ENCODE data around the gene MGAT4B.

MGAT4B gene

GRCh38 chr5:179812135-179812825 is 5.6 kb upstream of the MGAT4B start:
- DNase-seq (ENCODE audit: low read depth): no peak

- DNase-seq (ENCODE audit: low read depth): no peak
Observed at GRCh38 chr5:179805529-179806249, 977 bp downstream of the MGAT4B start.

GRCh38 chr5:179805070-179805528 is 1.6 kb downstream of the MGAT4B start:
- DNase-seq (ENCODE audit: low read depth): no peak

- DNase-seq (ENCODE audit: low read depth): no peak
Observed at GRCh38 chr5:179804555-179804947, 2.1 kb downstream of the MGAT4B start.

DNA sequence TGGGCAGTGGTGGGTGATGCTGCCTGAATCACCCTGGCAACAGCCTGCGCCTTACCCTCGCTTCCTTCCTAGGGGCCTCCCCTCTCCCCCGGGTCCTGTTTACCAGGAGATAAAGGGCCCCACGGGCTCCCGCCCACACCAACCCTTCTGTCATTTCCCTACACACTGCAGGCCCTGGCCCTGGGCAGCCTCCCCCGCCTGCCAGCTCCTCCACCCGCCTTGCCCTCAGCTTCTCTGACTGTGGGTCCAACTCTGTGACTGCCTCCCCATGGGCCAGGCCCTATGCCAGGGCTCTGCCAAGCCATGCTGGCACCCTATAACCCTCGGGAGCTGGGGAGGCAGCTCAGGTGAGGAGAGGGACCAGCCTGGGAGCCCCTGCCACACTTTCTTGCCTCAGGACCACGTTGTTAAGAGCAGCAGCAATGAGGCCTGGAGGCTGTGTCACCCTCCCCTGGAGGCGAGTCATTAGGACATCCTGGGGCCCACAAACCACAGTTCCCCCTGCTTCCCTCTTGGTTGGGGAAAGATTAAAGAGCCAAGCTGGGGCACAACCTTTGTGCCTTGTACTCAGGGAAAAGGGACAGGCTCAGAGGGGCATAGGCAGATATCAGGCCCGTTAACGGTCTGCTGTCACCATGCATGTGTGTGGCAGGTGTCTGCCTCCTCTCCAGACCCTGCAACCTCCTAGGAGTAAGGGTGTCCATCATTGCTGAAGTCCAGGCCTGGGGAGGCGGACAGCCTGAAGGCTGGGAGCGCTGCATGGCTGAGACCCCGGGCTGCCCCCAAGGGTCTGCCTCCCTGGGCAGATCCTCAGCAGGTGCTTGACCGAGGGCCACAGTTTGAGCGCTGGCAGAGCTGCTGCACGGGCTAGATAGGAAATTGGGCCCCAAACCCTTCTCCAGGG is 2.8 kb downstream of the MGAT4B start:
- DNase-seq (ENCODE audit: low read depth): no peak

DNA sequence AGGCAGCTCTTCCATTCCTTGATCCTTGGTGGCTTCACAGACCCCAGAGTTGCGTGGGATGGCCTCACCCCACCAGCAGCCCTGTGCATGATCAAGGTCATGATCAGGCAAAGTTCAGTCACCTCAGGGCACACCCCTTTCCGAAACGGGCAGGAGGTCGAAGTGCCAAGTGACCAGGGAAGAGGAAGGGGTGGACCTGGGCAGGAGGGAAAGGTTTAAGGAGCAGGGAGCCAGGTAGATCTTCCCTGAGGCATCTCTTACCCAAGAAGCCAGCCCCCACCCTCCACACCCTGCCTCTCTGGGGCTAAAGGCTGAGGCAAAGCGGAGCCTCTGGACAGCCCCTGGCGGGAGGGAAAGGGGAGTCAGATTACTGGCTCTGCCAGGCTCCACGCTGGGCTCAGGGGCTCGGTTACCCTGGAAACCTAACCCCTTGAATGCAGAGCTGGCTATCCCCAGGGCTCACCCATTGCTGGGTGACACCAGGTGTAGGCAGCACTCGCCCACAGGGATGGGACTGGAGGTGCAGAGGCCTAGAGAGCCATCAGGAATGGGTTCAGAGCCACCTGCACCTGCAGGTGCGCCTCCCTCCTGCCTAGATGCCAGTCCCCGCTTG is 3.6 kb downstream of the MGAT4B start:
- no peak for DNase-seq (ENCODE audit: low read depth)

- DNase-seq (ENCODE audit: low read depth): no peak
Observed at GRCh38 chr5:179802207-179802883, 4.3 kb downstream of the MGAT4B start.

- peak; percentile 79 for DNase-seq (ENCODE audit: low read depth)
Observed at GRCh38 chr5:179801304-179802206, 5.1 kb downstream of the MGAT4B start.

DNA sequence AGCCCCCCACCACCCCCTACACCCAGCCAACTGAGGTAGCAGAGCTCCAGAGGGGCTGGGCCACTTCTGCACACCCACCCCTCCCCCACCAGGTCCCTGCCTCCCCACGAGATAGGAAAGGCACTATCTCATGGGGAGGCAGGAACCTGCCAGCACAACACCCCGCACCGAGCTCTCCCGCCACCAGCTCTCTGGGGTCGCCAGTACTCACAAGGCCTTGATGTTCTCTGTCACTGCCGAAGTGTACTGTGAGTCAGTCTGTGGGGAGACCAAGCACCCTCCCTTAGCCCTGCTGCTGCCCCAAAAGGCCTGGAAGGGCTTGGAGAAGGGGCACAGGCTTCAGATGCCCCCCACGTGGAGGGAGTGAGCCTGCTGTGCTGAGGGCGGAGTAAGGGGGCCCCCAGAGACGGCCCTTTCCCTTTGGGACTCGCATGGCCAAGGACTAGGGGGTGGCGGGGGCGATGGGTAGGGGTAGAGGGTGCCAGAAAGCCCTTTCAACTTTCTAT is 5.9 kb downstream of the MGAT4B start:
- DNase-seq (ENCODE audit: low read depth): no peak

- no peak for DNase-seq (ENCODE audit: low read depth)
Observed at GRCh38 chr5:179800071-179800695, 6.5 kb downstream of the MGAT4B start.

DNA sequence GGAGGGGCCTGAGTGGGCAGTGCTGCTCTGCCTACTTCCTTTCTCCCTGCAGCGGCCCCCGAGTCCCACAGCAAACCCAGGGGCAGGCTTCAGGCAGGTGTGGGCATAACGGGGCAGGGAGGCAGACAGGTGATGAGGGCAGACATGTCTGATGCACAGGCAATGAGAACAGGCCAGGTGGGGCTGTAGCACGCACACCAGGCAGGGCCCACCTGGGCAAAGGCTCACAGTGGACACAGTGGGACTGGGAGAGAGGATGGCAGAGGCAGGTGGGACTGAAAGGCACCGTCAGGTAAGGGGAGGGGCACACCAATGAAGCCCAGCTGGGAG is 7.1 kb downstream of the MGAT4B start:
- no peak for DNase-seq (ENCODE audit: low read depth)

GRCh38 chr5:179798771-179799643 is 7.7 kb downstream of the MGAT4B start:
- no peak for DNase-seq (ENCODE audit: low read depth)

GRCh38 chr5:179798144-179798770 is 8.4 kb downstream of the MGAT4B start:
- DNase-seq (ENCODE audit: low read depth): no peak

DNA sequence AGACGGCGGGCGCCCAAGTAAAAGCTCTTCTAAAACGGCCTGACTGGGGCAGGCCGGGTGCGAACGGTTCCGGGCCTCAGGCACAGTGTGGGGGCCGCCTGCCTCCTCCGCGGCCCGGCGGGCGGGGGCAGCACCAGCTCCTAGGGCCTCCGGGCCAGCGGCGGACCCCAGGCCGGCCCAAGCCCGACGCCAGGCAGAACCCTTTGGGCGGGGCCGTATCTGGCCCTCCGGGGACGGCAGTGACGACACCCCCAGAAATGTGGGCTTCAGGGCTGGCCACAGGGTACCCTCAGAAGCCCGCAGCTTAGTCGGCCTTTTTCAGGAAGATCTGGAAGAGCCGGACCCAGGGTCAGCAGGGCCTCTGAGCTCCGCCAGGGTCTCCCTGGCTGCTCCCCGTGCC is 8.9 kb downstream of the MGAT4B start:
- DNase-seq (ENCODE audit: low read depth): no peak

- DNase-seq (ENCODE audit: low read depth): no peak
Observed at GRCh38 chr5:179796877-179797608, 9.6 kb downstream of the MGAT4B start.

DNA sequence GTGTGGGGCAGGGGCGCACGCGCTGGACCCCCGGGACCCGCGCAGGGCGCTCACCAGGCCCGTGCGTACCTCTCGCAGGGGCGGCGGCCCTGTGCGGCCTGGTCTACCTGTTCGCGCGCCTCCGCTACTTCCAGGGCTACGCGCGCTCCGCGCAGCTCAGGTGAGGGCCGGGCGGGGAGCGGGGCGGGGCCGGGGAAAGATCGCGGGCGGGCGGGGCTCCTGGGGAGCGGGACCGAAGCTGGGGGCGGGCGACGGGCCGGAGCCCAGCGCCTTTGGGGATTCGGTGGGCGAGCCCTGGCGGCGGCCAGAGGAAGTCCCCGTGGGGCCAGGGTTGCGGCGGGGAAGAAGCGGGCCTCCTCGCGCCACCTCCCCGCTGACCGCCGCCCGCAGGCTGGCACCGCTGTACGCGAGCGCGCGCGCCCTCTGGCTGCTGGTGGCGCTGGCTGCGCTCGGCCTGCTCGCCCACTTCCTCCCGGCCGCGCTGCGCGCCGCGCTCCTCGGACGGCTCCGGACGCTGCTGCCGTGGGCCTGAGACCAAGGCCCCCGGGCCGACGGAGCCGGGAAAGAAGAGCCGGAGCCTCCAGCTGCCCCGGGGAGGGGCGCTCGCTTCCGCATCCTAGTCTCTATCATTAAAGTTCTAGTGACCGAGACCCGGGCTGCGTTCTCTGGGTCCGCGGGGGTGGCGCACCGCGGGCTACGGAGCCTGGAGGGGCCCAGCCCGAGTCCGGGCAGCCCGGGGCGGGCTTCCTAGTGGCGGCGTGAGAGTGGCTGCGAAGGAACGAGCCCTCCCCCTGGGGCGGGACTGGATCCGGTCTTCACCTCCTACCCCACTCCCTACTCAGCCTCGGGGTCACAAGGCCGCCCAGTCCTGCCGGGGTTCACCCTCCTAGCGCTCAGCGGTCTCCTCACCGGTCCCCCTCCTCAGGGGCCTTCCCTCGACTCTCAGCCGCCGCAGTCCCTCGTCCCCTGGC is 10.5 kb downstream of the MGAT4B start:
- peak; percentile 58 for DNase-seq (ENCODE audit: low read depth)
